Activated CD4-positive, CD25-positive, alpha-beta regulatory T cell (primary cell): ENCODE data around the gene TEAD1.

Experiments
- DNase-seq, 4 experiments: peaks; one replicate each; lab custom pipeline; 2025; lab: John Stamatoyannopoulos, UW

TEAD1 gene

GRCh38 chr11:12835286-12835685, 161.1 kb downstream of the TEAD1 start:
- no peak for DNase-seq

GRCh38 chr11:12838463-12839123, 164.4 kb downstream of the TEAD1 start:
- no peak for DNase-seq

GRCh38 chr11:12840871-12841660, 166.8 kb downstream of the TEAD1 start:
- no peak for DNase-seq

GRCh38 chr11:12841946-12842630, 167.9 kb downstream of the TEAD1 start:
- no peak for DNase-seq

- no peak for DNase-seq
Observed at GRCh38 chr11:12842933-12843636, 168.9 kb downstream of the TEAD1 start.

GRCh38 chr11:12845163-12845562, 170.9 kb downstream of the TEAD1 start:
- no peak for DNase-seq

- DNase-seq: no peak
Observed at GRCh38 chr11:12845739-12846358, 171.6 kb downstream of the TEAD1 start.

GRCh38 chr11:12846786-12847615, 172.8 kb downstream of the TEAD1 start:
- DNase-seq: no peak

- no peak for DNase-seq
Observed at GRCh38 chr11:12848413-12848812, 174.2 kb downstream of the TEAD1 start.

- DNase-seq: no peak
Observed at GRCh38 chr11:12853325-12853651, 179.1 kb downstream of the TEAD1 start.

- no peak for DNase-seq
Observed at GRCh38 chr11:12853652-12854296, 179.6 kb downstream of the TEAD1 start.

GRCh38 chr11:12854297-12854661, 180.1 kb downstream of the TEAD1 start:
- no peak for DNase-seq

GRCh38 chr11:12854829-12855228, 180.6 kb downstream of the TEAD1 start:
- no peak for DNase-seq

GRCh38 chr11:12856338-12856737, 182.1 kb downstream of the TEAD1 start:
- no peak for DNase-seq

- DNase-seq: no peak
Observed at GRCh38 chr11:12857572-12857971, 183.4 kb downstream of the TEAD1 start.

- no peak for DNase-seq
Observed at GRCh38 chr11:12859872-12860657, 185.8 kb downstream of the TEAD1 start.

- DNase-seq: no peak
Observed at GRCh38 chr11:12860827-12861226, 186.6 kb downstream of the TEAD1 start.

- no peak for DNase-seq
Observed at GRCh38 chr11:12862696-12863469, 188.7 kb downstream of the TEAD1 start.

GRCh38 chr11:12863605-12864121, 189.4 kb downstream of the TEAD1 start:
- DNase-seq: no peak
